ENCODE data around the gene TNFAIP2.
"Not testable (repeated sequence)": the region's sequence is repeated elsewhere in the genome, so short reads cannot be mapped to it uniquely, and the experiment has no call there.

The TNFAIP2 gene

GRCh38 chr14:103118018-103118662 lies 5.1 kb upstream of the TNFAIP2 start:
- Histone ChIP-seq H3K36me3 (replicated peaks; ENCODE audit: insufficient read depth, low read length) (no peaks in the 10 kb centered on the region), H3K9me3 (replicated peaks; ENCODE audit: insufficient read depth, low read length) (no peaks in the 10 kb centered on the region), H3K9ac (ENCODE audit: low read length) (no peak overlapping the region), H3F3A (ENCODE audit: insufficient read depth, low read length) (no peaks in the 10 kb centered on the region), H3K4me1 (ENCODE audit: low read length) (no peaks in the 10 kb centered on the region), H3K9me2 (replicated peaks; ENCODE audit: insufficient read depth, low read length) (no peaks in the 10 kb centered on the region), H3K4me2 (ENCODE audit: low read depth, low read length) (no peak overlapping the region), H3K27me3 (replicated peaks; ENCODE audit: insufficient read depth, low read length) (peaks cover 11% of the 10 kb centered on the region), H3K27ac (ENCODE audit: low read length) (no peak overlapping the region), H4K20me1 (ENCODE audit: insufficient read depth, low read length) (no peaks in the 10 kb centered on the region), H3K4me3 (ENCODE audit: low read length) (no peak overlapping the region), H2AFZ (ENCODE audit: low read length) (no peak overlapping the region), H3K79me2 (ENCODE audit: low read length) (no peaks in the 10 kb centered on the region)
- TF ChIP-seq EZH2phosphoT487 (IDR thresholded peaks at IDR 0.05; ENCODE audit: low read length) (no peak), EZH2 (optimal IDR thresholded peaks at IDR 0.05; ENCODE audit: low read depth, low read length) (no peak), CTCF (IDR thresholded peaks at IDR 0.05; ENCODE audit: low read length) (no peak)
- DNase-seq: no peak

- Histone ChIP-seq H3K79me2 (ENCODE audit: low read length) (no peaks in the 10 kb centered on the region), H3K9me3 (replicated peaks; ENCODE audit: insufficient read depth, low read length) (no peaks in the 10 kb centered on the region), H3F3A (ENCODE audit: insufficient read depth, low read length) (no peaks in the 10 kb centered on the region), H3K27me3 (replicated peaks; ENCODE audit: insufficient read depth, low read length) (peaks cover 11% of the 10 kb centered on the region), H3K4me1 (ENCODE audit: low read length) (no peaks in the 10 kb centered on the region), H4K20me1 (ENCODE audit: insufficient read depth, low read length) (no peaks in the 10 kb centered on the region), H3K9ac (ENCODE audit: low read length) (no peak overlapping the region), H3K4me2 (ENCODE audit: low read depth, low read length) (no peak overlapping the region), H3K27ac (ENCODE audit: low read length) (no peak overlapping the region), H3K4me3 (ENCODE audit: low read length) (no peak overlapping the region), H3K9me2 (replicated peaks; ENCODE audit: insufficient read depth, low read length) (no peaks in the 10 kb centered on the region), H2AFZ (ENCODE audit: low read length) (no peak overlapping the region), H3K36me3 (replicated peaks; ENCODE audit: insufficient read depth, low read length) (no peaks in the 10 kb centered on the region)
- TF ChIP-seq EZH2 (optimal IDR thresholded peaks at IDR 0.05; ENCODE audit: low read depth, low read length) (no peak), EZH2phosphoT487 (IDR thresholded peaks at IDR 0.05; ENCODE audit: low read length) (no peak), CTCF (IDR thresholded peaks at IDR 0.05; ENCODE audit: low read length) (no peak)
- no peak for DNase-seq
Measured at GRCh38 chr14:103118663-103119404, 4.4 kb upstream of the TNFAIP2 start.

DNA sequence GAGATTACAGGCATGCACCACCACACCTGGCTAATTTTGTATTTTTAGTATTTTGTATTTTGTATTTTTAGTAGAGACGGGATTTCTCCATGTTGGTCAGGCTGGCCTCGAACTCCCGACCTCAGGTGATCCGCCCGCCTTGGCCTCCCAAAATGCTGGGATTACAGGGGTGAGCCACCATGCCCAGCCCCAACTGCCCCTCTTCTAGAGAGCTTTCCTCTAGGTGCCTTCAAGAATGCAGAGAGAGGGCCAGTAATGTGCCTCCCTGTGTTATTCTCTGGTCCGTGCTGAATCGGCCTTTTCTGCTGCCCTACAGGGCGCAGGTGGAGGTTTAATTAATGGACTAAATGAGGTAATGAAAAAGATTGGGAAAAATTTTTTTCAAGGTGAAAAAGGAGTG lies 3.7 kb upstream of the TNFAIP2 start:
- peaks cover 11% of the 10 kb centered on the region for H3K27me3 ChIP-seq (replicated peaks; ENCODE audit: insufficient read depth, low read length)
- DNase-seq; H3K36me3 ChIP-seq (replicated peaks; ENCODE audit: insufficient read depth, low read length); H3K27ac ChIP-seq (ENCODE audit: low read length); H3F3A ChIP-seq (ENCODE audit: insufficient read depth, low read length); H2AFZ ChIP-seq (ENCODE audit: low read length); H3K9me2 ChIP-seq (replicated peaks; ENCODE audit: insufficient read depth, low read length); H3K79me2 ChIP-seq (ENCODE audit: low read length); H3K4me3 ChIP-seq (ENCODE audit: low read length); H4K20me1 ChIP-seq (ENCODE audit: insufficient read depth, low read length); H3K4me2 ChIP-seq (ENCODE audit: low read depth, low read length); H3K9ac ChIP-seq (ENCODE audit: low read length); H3K4me1 ChIP-seq (ENCODE audit: low read length); H3K9me3 ChIP-seq (replicated peaks; ENCODE audit: insufficient read depth, low read length): not testable (repeated sequence)
